ENCODE data around the gene SNX1. TPM values are rescaled to one million over a fixed set of nuclear protein-coding genes. Genes with fewer than 3 reads are reported as not detected.

The SNX1 gene
- polyA plus RNA-seq, 1 donor (not counting 4 experiments of a cell fraction or from before 2014, with no cell fraction given) = 90.2 TPM

DNA sequence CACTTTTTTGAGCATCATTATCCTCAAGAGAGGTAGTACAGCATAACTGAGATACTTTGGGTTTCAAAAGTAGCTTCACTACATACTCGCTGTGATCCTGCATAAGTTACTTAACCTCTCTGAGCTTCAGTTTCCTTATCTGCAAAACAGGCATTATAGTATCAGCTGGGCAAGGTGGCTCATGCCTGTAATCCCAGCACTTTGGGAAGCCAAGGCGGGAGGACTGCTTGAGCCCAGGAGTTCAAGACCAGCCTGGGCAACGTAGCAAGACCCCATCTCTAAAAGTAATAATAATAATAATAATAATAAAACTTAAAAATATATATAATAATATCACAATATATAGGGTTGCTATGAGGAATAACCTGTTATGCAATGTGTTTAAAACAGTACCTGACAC, 13.0 kb upstream of the SNX1 start:
- H4K20me1 ChIP-seq (ENCODE audit: control insufficient read depth, extremely low read depth, insufficient read depth, low read length) = no peaks in the 10 kb centered on the region
- no peak for FAIRE-seq
- peaks cover 3 to 11% of the 10 kb centered on the region in 2 experiments for H3K36me3 ChIP-seq (ENCODE audit: control insufficient read depth in 2 of 2, extremely low read depth in 1 of 2, insufficient read depth in 2 of 2, low read length in 2 of 2)
- dilution Hi-C loops (cut with MboI; ENCODE audit: extremely low pct_ligation_motif_present, low sequenced_read_pairs) = no loop called here
- no peak overlapping the region for H3K4me2 ChIP-seq (ENCODE audit: control insufficient read depth, extremely low read depth, insufficient read depth, low read depth, low read length)
- H3K79me2 ChIP-seq (ENCODE audit: control insufficient read depth, insufficient read depth, low read length) = peaks cover 14% of the 10 kb centered on the region
- no peaks in the 10 kb centered on the region for H3K9me1 ChIP-seq (ENCODE audit: control insufficient read depth, extremely low read depth, insufficient read depth, low read length)
- TF ChIP-seq EZH2 (IDR thresholded peaks at IDR 0.05; ENCODE audit: low read length) = no peak
- TF ChIP-seq, protein P1, sequence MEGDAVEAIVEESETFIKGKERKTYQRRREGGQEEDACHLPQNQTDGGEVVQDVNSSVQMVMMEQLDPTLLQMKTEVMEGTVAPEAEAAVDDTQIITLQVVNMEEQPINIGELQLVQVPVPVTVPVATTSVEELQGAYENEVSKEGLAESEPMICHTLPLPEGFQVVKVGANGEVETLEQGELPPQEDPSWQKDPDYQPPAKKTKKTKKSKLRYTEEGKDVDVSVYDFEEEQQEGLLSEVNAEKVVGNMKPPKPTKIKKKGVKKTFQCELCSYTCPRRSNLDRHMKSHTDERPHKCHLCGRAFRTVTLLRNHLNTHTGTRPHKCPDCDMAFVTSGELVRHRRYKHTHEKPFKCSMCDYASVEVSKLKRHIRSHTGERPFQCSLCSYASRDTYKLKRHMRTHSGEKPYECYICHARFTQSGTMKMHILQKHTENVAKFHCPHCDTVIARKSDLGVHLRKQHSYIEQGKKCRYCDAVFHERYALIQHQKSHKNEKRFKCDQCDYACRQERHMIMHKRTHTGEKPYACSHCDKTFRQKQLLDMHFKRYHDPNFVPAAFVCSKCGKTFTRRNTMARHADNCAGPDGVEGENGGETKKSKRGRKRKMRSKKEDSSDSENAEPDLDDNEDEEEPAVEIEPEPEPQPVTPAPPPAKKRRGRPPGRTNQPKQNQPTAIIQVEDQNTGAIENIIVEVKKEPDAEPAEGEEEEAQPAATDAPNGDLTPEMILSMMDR (optimal IDR thresholded peaks at IDR 0.05 in 1 of 3, IDR thresholded peaks at IDR 0.05 in 1 of 3, conservative IDR thresholded peaks at IDR 0.05 in 1 of 3; ENCODE audit: extremely low read depth in 1 of 3, insufficient read depth in 2 of 3, low read length in 3 of 3) = no peak
- no peak overlapping the region for H3K4me3 ChIP-seq (ENCODE audit: control insufficient read depth in 2 of 3, extremely low read depth in 1 of 3, insufficient read depth in 2 of 3, low read depth in 1 of 3, low read length in 3 of 3)
- no peaks in the 10 kb centered on the region for H3K9me3 ChIP-seq (ENCODE audit: control insufficient read depth, low read depth, low read length)
- H2AFZ ChIP-seq (ENCODE audit: control insufficient read depth, low read length) = no peak overlapping the region
- H3K27me3 ChIP-seq (ENCODE audit: control insufficient read depth, extremely low read depth, insufficient read depth, low read length) = no peaks in the 10 kb centered on the region
- no peak overlapping the region for H3K9ac ChIP-seq (ENCODE audit: control insufficient read depth, extremely low read depth, insufficient read depth, low read length)
- H3K27ac ChIP-seq (ENCODE audit: control insufficient read depth, insufficient read depth, low read length) = no peak overlapping the region
- H3K4me1 ChIP-seq (ENCODE audit: control insufficient read depth, extremely low read depth, insufficient read depth, low read length) = no peaks in the 10 kb centered on the region
- DNase-seq (ENCODE audit: low read depth, low spot score) = no peak

DNA sequence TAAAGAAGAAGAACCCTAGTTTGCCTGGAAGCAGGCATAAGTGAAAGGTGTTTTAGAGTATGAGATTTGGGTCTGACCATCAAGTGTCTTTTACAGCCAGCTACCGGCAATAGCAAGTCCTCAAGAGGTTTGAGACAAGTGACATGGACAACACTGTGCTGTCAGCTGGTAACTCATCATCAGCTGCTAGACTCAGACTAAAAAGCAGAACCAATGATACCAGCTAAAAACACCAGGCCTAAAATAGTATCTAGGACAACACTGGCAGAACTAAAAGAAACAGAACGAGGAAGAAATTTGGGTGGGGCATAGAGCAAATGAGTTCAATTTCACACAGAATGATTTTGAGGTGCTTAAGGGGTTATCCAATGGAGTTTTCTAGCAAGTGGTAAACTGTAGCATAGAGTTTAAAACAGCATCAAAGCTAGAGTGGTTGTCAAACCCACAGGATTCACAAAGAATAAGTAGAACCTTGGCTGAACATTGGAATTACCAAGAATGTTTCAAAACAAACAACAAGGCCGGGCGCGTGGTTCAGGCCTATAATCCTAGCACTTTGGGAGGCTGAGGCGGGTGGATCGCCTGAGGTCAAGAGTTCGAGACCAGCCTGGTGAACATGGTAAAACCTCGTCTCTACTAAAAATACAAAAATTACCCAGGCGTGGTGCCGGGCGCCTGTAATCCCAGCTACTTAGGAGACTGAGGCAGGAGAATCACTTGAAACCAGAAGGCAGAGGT, 6.1 kb upstream of the SNX1 start:
- no peak overlapping the region for H2AFZ ChIP-seq (ENCODE audit: control insufficient read depth, low read length)
- dilution Hi-C loops (cut with MboI; ENCODE audit: extremely low pct_ligation_motif_present, low sequenced_read_pairs) = no loop called here
- H3K9me3 ChIP-seq (ENCODE audit: control insufficient read depth, low read depth, low read length) = no peaks in the 10 kb centered on the region
- H3K4me1 ChIP-seq (ENCODE audit: control insufficient read depth, extremely low read depth, insufficient read depth, low read length) = peaks cover 15% of the 10 kb centered on the region
- DNase-seq (ENCODE audit: low read depth, low spot score) (no peak), FAIRE-seq (no peak)
- no peak overlapping the region for H3K9ac ChIP-seq (ENCODE audit: control insufficient read depth, extremely low read depth, insufficient read depth, low read length)
- peaks cover 41% of the 10 kb centered on the region for H3K79me2 ChIP-seq (ENCODE audit: control insufficient read depth, insufficient read depth, low read length)
- H4K20me1 ChIP-seq (ENCODE audit: control insufficient read depth, extremely low read depth, insufficient read depth, low read length) = no peaks in the 10 kb centered on the region
- no peak overlapping the region for H3K27ac ChIP-seq (ENCODE audit: control insufficient read depth, insufficient read depth, low read length)
- H3K4me3 ChIP-seq (ENCODE audit: control insufficient read depth in 2 of 3, extremely low read depth in 1 of 3, insufficient read depth in 2 of 3, low read depth in 1 of 3, low read length in 3 of 3) = no peak overlapping the region
- H3K4me2 ChIP-seq (ENCODE audit: control insufficient read depth, extremely low read depth, insufficient read depth, low read depth, low read length) = no peak overlapping the region
- no peaks in the 10 kb centered on the region for H3K9me1 ChIP-seq (ENCODE audit: control insufficient read depth, extremely low read depth, insufficient read depth, low read length)
- H3K36me3 ChIP-seq (ENCODE audit: control insufficient read depth in 2 of 2, extremely low read depth in 1 of 2, insufficient read depth in 2 of 2, low read length in 2 of 2) = peaks cover 2 to 10% of the 10 kb centered on the region in 2 experiments
- TF ChIP-seq EZH2 (IDR thresholded peaks at IDR 0.05; ENCODE audit: low read length) = no peak
- TF ChIP-seq, protein P1 (optimal IDR thresholded peaks at IDR 0.05 in 1 of 3, IDR thresholded peaks at IDR 0.05 in 1 of 3, conservative IDR thresholded peaks at IDR 0.05 in 1 of 3; ENCODE audit: extremely low read depth in 1 of 3, insufficient read depth in 2 of 3, low read length in 3 of 3) = no peak
- no peaks in the 10 kb centered on the region for H3K27me3 ChIP-seq (ENCODE audit: control insufficient read depth, extremely low read depth, insufficient read depth, low read length)

Measured in keratinocyte (primary cell).